NT2/D1 (cell line): ENCODE data around the gene TGFBI.

Source experiments
- SUZ12 ChIP-seq: IDR thresholded peaks from 2 replicates; pipeline ENCODE4 v1.6.1; 2011; ENCODE audit not compliant: insufficient read length, insufficient read depth; ENCODE audit errors: extremely low read depth
- YY1 ChIP-seq: IDR thresholded peaks from 2 replicates; pipeline ENCODE4 v1.6.1; 2011; ENCODE audit not compliant: insufficient read length, insufficient read depth

DNA sequence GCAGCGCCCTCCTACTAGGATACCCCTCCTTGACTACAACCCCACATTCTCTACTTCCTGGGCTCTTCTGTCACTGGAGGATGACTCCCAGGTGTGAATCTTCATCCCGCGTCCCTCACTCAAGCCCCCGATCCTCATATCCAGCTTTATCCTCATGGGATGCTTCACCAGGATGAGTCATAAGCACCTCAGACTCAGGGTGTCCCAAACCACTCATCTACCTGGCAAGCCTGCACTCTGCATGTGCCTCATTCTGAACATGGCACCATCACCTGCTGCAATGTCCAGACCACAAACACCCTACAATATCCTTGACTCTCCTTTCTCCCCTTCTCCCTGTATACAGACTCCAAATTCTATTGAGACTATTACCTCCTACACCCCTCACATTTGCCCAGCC, 1.5 kb upstream of the TGFBI start:
- TF ChIP-seq SUZ12 (no peak), YY1 (no peak)
